ENCODE measurements around the gene HSCB.

GRCh38 chr22:28736301-28737155 lies 5.3 kb upstream of the HSCB start:
- TF ChIP-seq CTCF (IDR thresholded peaks at IDR 0.05; ENCODE audit: low read depth, low read length, missing input control): no peak
- no peak for TF ChIP-seq TAF1 (conservative IDR thresholded peaks at IDR 0.05)
- no peak for TF ChIP-seq ZBTB33 (IDR thresholded peaks at IDR 0.05)
- no peak for TF ChIP-seq MAX (IDR thresholded peaks at IDR 0.05)
- TF ChIP-seq EGR1 (IDR thresholded peaks at IDR 0.05; ENCODE audit: low read depth in 2 of 2): no peak
- no peak for TF ChIP-seq FOXA1 (IDR thresholded peaks at IDR 0.05)
- no peak for TF ChIP-seq ATF3 (IDR thresholded peaks at IDR 0.05)
- no peak for TF ChIP-seq HNF4A (conservative IDR thresholded peaks at IDR 0.05)
